ENCODE data around the gene FEZ2.

The FEZ2 gene

DNA sequence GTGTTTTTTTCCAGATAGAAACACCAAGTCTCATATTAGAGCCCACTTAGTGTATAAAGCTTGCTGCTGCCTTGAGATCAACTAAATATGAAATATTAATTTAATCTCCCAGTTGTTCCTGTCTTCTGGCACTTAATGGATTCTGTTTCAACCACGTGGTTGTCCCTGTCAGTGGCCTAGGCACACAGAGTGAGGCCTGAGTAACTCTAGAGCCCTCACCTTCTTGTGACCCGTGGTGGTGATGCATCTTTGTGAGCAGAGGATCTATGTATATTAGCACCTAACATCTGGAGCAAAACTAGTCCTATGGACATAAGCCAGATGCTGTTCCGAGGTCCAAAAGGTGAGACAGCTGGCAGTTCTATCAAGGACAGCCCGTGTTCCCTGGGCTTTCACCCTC is 74.8 kb downstream of the FEZ2 start:
- H3K27ac ChIP-seq, result no peak overlapping the region
- no peak overlapping the region for H3K9ac ChIP-seq
- no peak overlapping the region for H3K4me2 ChIP-seq
- H3K27me3 ChIP-seq, result no peaks in the 10 kb centered on the region
- no peak overlapping the region for H3K4me3 ChIP-seq
- TF ChIP-seq Cebpa-rat (IDR thresholded peaks at IDR 0.05), result no peak
- no peaks in the 10 kb centered on the region for H4K20me1 ChIP-seq
- no peaks in the 10 kb centered on the region for H3K9me3 ChIP-seq
- no peaks in the 10 kb centered on the region for H3K4me1 ChIP-seq
- H3K36me3 ChIP-seq, result peaks cover 58% of the 10 kb centered on the region

- no peak overlapping the region for H3K4me3 ChIP-seq
- H3K9me3 ChIP-seq, result no peaks in the 10 kb centered on the region
- H3K27me3 ChIP-seq, result no peaks in the 10 kb centered on the region
- H3K27ac ChIP-seq, result no peak overlapping the region
- H3K4me1 ChIP-seq, result no peaks in the 10 kb centered on the region
- H3K9ac ChIP-seq, result no peak overlapping the region
- H3K36me3 ChIP-seq, result peaks cover 74% of the 10 kb centered on the region
- H3K4me2 ChIP-seq, result no peak overlapping the region
- no peak for TF ChIP-seq Cebpa-rat (IDR thresholded peaks at IDR 0.05)
- no peaks in the 10 kb centered on the region for H4K20me1 ChIP-seq
Measured at GRCh38 chr2:36520431-36520830, 77.5 kb downstream of the FEZ2 start.

DNA sequence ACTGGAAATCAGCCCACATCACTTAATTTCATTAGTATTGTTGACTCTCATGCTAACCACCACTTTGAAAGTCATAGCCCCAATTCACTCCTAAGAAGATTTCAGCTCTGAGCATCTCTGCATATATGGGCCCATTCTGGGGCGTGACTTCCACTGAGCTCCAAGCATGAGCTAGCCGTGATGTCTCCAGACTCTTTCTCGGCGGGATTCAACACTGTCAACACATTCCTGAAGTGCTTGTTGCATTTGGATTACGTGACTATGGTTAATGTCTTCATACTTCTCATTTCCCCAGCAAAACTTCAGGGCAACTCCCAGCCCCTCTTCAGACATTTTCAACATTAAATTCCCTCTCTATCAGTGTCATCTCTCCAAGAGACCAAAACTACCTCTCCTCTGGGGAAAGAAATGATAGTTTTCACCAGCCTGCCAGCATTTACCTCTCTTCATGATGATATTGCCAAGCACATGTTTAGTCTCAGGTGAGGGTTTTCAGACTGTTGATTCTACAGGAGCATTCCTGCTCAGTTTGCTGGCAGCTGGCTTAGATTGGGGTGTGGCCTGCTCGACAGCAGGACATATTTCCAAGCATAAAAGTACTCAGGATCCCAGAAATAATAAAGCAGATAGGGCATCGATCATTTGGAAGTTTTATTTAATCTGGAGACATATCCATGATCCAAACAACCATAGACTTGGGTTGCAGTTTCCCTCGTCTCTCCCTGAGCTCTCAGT is 81.7 kb downstream of the FEZ2 start:
- H3K36me3 ChIP-seq, result peaks cover 79% of the 10 kb centered on the region
- no peaks in the 10 kb centered on the region for H3K27me3 ChIP-seq
- no peaks in the 10 kb centered on the region for H3K4me1 ChIP-seq
- no peaks in the 10 kb centered on the region for H4K20me1 ChIP-seq
- H3K9ac ChIP-seq, result no peak overlapping the region
- no peak for TF ChIP-seq Cebpa-rat (IDR thresholded peaks at IDR 0.05)
- no peak overlapping the region for H3K4me3 ChIP-seq
- no peak overlapping the region for H3K4me2 ChIP-seq
- no peak overlapping the region for H3K27ac ChIP-seq
- H3K9me3 ChIP-seq, result no peaks in the 10 kb centered on the region

DNA sequence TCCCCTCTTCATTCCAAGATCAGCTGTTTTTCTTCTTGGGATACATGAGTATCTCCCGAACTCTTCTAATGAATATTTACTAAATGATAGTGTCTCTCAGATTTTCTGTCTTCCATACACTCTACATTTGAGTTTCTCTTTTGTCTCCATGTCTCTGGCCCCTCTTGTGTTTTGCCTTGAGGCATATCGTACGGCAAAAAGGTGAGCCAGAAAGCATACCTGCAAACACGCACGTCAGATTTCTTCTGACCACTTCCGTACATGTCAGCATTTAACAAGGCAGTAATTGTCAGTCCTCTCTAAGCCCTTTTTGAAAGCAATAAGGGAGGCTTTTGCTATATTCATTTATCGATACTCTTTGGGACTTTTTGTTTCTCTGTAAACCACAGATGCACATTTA is 82.4 kb downstream of the FEZ2 start:
- Histone ChIP-seq H4K20me1 (no peaks in the 10 kb centered on the region), H3K36me3 (peaks cover 76% of the 10 kb centered on the region), H3K9ac (no peak overlapping the region), H3K4me2 (no peak overlapping the region), H3K27me3 (no peaks in the 10 kb centered on the region), H3K9me3 (no peaks in the 10 kb centered on the region), H3K4me3 (no peak overlapping the region), H3K4me1 (no peaks in the 10 kb centered on the region), H3K27ac (no peak overlapping the region)
- TF ChIP-seq Cebpa-rat (IDR thresholded peaks at IDR 0.05), result no peak

GRCh38 chr2:36513661-36514060 is 84.3 kb downstream of the FEZ2 start:
- no peaks in the 10 kb centered on the region for H4K20me1 ChIP-seq
- peaks cover 60% of the 10 kb centered on the region for H3K36me3 ChIP-seq
- H3K9ac ChIP-seq, result no peak overlapping the region
- H3K4me3 ChIP-seq, result no peak overlapping the region
- no peak overlapping the region for H3K4me2 ChIP-seq
- H3K27me3 ChIP-seq, result no peaks in the 10 kb centered on the region
- no peaks in the 10 kb centered on the region for H3K9me3 ChIP-seq
- no peak for TF ChIP-seq Cebpa-rat (IDR thresholded peaks at IDR 0.05)
- H3K4me1 ChIP-seq, result no peaks in the 10 kb centered on the region
- H3K27ac ChIP-seq, result no peak overlapping the region

GRCh38 chr2:36512705-36513104 is 85.3 kb downstream of the FEZ2 start:
- no peaks in the 10 kb centered on the region for H4K20me1 ChIP-seq
- H3K4me3 ChIP-seq, result no peak overlapping the region
- H3K4me2 ChIP-seq, result no peak overlapping the region
- H3K27ac ChIP-seq, result no peak overlapping the region
- TF ChIP-seq Cebpa-rat (IDR thresholded peaks at IDR 0.05), result no peak
- peaks cover 60% of the 10 kb centered on the region for H3K36me3 ChIP-seq
- no peaks in the 10 kb centered on the region for H3K4me1 ChIP-seq
- H3K9me3 ChIP-seq, result no peaks in the 10 kb centered on the region
- no peak overlapping the region for H3K9ac ChIP-seq
- H3K27me3 ChIP-seq, result no peaks in the 10 kb centered on the region

DNA sequence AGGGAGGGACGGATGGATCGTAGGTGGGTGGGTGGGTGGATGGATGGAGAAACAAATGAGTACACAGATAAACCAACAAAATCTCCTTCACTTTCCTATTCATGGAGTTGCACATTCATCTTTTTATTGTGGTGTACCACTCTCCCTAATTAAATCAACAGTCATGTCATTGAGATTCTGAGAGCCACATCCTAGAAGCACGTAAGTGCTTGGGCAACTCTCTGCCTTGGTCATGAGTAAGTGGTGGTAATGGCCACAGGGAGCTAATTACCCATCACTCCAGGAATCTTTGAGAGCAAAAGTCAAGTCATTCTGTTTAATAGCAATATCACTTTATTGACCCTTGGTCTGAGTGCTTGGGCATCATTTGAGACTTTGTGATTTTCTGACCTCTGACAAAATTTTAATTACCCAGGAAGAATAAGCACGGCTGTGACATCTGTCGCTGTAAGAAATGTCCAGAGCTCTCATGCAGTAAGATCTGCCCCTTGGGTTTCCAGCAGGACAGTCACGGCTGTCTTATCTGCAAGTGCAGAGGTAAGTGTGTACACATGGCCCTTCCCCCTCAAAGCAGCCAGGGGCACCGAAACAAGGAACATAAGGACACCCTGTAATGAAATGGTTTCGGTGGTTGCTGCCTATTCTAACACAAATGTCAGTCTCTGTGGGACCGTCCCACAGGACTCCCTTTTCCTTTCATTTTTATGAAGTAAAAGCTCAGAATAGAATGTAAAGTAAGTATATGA is 85.9 kb downstream of the FEZ2 start:
- no peaks in the 10 kb centered on the region for H3K9me3 ChIP-seq
- H3K4me3 ChIP-seq, result no peak overlapping the region
- no peaks in the 10 kb centered on the region for H3K27me3 ChIP-seq
- H4K20me1 ChIP-seq, result no peaks in the 10 kb centered on the region
- H3K36me3 ChIP-seq, result peaks cover 53% of the 10 kb centered on the region
- H3K9ac ChIP-seq, result no peak overlapping the region
- H3K4me1 ChIP-seq, result no peaks in the 10 kb centered on the region
- TF ChIP-seq Cebpa-rat (IDR thresholded peaks at IDR 0.05), result no peak
- H3K27ac ChIP-seq, result no peak overlapping the region
- no peak overlapping the region for H3K4me2 ChIP-seq

DNA sequence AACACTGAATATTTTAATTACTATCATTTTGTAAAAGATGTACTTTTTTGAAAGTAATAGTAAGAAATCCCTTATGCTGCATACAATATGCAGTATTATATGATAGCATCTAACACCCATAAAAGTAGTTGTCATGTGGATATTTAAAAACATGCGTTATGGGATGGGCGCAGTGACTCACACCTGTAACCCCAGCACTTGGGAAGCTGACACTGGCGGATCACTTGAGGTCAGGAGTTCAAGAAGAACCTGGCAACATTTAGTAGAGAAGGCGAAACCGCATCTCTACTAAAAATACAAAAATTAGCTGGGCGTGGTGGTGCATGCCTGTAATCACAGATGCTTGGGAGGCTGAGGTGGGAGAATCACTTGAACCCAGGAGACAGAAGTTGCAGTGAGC is 88.9 kb downstream of the FEZ2 start:
- Histone ChIP-seq H3K27me3 (no peaks in the 10 kb centered on the region), H3K9ac (no peak overlapping the region), H3K4me2 (no peak overlapping the region), H3K9me3 (no peaks in the 10 kb centered on the region), H3K36me3 (peaks cover 34% of the 10 kb centered on the region), H3K27ac (no peak overlapping the region), H4K20me1 (no peaks in the 10 kb centered on the region), H3K4me3 (no peak overlapping the region), H3K4me1 (no peaks in the 10 kb centered on the region)
- no peak for TF ChIP-seq Cebpa-rat (IDR thresholded peaks at IDR 0.05)

- H3K4me1 ChIP-seq, result no peaks in the 10 kb centered on the region
- H3K9me3 ChIP-seq, result no peaks in the 10 kb centered on the region
- H3K36me3 ChIP-seq, result peaks cover 22% of the 10 kb centered on the region
- no peaks in the 10 kb centered on the region for H4K20me1 ChIP-seq
- no peak overlapping the region for H3K9ac ChIP-seq
- no peak for TF ChIP-seq Cebpa-rat (IDR thresholded peaks at IDR 0.05)
- no peak overlapping the region for H3K4me3 ChIP-seq
- H3K4me2 ChIP-seq, result no peak overlapping the region
- no peak overlapping the region for H3K27ac ChIP-seq
- no peaks in the 10 kb centered on the region for H3K27me3 ChIP-seq
Measured at GRCh38 chr2:36507408-36507812, 90.6 kb downstream of the FEZ2 start.
